ENCODE data around the gene PPP1R7.
"Not testable (repeated sequence)": the region's sequence is repeated elsewhere in the genome, so short reads cannot be mapped to it uniquely, and the experiment has no call there.

The PPP1R7 gene

DNA sequence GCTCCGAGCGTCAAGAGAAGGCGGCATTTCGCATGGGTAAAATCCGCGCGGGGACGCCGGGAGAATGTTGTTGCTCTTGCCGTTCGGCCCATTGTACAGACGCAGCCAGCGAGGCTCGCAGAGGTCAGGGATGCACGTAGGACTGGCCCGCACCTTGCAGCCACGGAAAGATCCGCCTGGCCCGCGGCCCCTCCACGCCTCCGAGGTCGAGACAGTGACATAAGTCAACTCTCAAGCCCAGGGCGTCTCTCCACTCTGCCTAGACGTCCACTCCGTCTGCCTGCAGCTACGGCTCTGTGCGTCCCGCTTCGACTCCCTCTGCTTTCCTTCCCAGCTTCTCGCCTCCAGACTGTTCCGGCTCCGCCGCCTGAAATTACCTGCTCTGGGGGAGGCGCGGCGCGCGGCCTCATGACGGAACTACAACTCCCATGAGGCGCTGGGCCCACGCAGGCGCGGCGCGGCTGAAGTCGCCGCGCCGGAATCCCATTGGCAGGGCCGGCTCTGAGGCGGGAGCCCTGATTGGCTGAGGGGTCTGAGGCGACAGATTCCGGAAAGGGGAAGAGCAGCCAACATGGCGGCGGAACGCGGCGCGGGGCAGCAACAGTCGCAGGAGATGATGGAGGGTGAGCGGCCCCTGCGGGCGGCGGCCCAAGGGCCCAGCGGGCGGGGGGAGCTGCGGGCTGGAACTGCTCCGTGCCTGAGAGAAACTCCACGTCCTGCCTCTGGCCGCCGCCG lies at the start of gene PPP1R7:
PPP1R7 (plus strand) TSS at position 543 of the 735 bp plus-strand sequence; CDS start at position 572, 29 bp downstream.
- DNase-seq (ENCODE audit: low spot score) = peak; percentile 94

DNA sequence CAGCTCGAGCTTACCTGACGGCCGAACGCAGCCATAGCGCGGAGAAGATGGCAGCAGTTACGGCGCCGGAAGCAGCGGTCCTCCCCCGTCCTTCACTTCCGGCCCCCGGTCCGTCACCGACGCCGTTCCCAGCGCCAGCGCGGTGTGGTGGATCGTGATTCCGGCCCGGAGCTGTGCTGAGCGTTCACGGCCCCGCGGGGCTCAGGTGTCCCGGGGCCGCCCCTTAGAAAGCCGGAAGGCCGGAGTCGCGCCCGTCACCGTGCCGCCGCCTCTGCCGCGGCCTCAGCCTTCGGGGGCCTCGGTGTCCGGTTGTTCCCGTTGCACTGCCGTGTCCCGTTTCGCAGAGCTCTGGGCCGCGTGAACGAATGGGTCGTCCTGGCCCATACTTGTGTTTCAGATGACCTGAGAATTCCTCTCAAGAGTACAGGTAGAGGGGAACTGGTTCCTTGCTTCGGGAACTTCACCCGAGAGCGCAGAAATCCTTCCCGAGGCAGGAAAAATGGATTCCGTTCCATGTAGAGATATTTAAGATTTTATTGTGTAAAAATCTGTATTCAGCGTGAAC lies 47.9 kb upstream of the PPP1R7 start, which contains the start of gene MTERF4:
MTERF4 (minus strand) TSS at position 49 of the 565 bp plus-strand sequence; CDS start at position 35, 14 bp downstream.
- DNase-seq (ENCODE audit: low spot score) = peak; percentile 85

- no peak for DNase-seq (ENCODE audit: low spot score)
Observed at GRCh38 chr2:241103176-241103595, 47.1 kb upstream of the PPP1R7 start.

GRCh38 chr2:241104611-241105010 lies 45.7 kb upstream of the PPP1R7 start:
- DNase-seq (ENCODE audit: low spot score) = not testable (repeated sequence)

DNA sequence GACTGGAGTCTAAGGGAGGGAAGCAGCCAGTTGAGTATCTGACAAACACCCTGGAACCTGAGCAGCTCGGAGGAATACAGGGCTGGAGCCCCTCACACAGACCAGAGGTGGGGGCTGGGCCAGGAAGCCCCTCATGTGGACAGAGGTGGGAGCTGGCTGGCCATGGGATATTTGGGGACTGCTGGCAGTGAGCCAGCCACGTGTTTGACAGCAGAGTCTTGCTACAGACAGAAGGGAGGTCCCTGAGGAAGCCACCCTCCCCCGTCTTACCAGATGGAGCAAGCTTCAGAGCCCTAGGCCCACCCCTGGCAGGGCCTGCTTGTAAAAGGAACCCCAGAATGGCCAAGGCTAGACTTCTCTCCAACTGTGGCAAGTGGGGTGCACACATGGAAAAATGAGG lies 44.6 kb upstream of the PPP1R7 start:
- no peak for DNase-seq (ENCODE audit: low spot score)

DNA sequence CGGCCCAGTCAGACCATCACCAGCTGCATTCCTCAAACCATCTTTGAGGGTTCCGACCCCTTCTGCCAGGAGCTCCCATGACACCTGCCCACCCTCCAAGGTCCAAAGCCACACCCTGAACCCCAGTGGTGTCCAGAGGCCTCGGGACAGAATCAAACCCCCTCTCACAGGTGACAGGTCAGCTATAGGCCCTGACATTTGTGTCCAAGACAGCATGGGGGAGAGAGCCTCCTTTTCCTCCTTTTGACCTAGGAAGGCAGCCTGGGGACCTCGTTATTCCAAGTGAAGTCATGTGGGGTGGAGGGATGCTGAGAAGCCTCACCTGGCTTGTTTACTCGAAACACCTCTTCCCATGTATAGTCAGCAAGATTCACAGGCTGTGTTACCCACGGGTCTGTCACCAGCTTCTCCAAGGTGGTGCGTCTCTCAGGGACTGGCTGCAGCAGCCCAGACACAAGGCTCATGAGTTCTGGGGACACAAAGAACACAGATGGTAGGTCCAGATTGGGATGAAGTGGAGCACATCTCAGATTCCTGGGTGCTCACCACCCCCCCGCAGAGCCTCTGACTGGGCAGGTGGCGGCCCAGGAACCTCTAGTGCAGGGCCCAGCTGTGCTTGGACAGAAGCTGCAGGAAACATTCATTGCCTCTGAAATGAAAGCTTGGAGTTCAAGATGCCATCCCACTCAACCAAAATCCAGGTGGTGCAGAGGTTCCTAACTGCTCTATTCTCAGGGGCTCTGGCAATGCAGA lies 43.1 kb upstream of the PPP1R7 start:
- no peak for DNase-seq (ENCODE audit: low spot score)

DNA sequence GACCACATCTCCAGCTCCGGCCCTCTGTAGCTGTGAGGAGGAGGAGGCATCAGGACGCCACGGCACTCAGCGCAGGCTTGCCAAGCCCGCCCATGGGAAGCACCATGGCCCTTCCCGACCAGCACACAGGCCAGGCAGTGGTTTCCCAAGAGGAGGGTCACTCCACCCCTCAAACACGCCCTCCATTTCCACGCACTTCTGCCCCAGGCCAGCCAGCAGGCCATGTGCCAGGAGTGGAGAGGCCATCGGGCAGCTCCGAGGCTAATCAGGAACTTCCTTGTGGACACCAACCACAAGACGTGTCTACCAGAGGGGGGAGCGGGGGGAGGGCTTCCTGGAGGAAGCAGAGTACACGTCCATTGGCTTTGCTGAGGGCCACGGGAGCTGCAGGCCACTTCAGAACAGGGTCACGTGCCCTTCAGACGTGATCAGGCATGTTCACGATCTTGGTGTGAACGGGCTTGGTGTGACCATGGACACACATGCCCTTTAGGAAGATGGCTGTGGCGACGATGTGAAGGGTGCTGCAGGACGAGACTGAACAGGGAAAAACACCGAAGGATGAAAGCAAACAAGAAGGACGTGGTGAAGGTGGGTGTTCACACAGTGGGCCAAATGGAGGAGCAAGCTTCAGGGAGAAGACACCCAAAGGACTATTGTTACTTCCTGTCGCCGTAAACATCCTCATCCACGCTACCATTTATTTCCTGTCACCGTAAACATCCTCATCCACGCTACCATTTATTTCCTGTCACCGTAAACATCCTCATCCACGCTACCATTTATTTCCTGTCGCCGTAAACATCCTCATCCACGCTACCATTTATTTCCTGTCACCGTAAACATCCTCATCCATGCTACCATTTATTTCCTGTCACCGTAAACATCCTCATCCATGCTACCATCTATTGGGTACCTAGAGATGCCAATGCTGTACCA lies 41.7 kb upstream of the PPP1R7 start:
- no peak for DNase-seq (ENCODE audit: low spot score)

GRCh38 chr2:241109210-241110088 lies 40.8 kb upstream of the PPP1R7 start:
- DNase-seq (ENCODE audit: low spot score) = no peak

DNA sequence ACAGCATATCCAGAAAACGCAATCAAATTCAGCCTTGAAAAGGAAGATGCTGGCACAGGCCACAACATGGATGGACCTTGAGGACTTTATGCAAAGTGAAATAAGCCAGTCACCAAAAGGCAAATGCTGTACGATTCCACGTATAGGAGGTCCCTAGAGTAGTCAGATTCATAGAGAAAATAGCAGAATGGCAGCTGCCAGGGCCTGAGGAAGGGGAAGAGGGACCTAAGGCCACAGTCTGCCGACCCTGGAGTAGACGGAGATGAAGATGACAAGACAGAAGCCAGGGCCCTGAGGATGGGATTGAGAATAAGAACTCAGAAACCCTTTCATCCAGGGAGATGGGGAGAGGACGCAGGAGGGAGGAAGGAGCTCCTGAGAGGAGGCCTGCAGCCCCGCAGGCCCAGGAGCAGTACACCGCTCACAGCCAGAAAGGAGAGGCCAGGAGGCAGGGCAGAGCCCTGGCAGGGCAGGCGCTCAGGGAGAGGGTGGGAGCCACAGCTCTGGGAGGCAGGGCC lies 40.1 kb upstream of the PPP1R7 start:
- DNase-seq (ENCODE audit: low spot score) = no peak

DNA sequence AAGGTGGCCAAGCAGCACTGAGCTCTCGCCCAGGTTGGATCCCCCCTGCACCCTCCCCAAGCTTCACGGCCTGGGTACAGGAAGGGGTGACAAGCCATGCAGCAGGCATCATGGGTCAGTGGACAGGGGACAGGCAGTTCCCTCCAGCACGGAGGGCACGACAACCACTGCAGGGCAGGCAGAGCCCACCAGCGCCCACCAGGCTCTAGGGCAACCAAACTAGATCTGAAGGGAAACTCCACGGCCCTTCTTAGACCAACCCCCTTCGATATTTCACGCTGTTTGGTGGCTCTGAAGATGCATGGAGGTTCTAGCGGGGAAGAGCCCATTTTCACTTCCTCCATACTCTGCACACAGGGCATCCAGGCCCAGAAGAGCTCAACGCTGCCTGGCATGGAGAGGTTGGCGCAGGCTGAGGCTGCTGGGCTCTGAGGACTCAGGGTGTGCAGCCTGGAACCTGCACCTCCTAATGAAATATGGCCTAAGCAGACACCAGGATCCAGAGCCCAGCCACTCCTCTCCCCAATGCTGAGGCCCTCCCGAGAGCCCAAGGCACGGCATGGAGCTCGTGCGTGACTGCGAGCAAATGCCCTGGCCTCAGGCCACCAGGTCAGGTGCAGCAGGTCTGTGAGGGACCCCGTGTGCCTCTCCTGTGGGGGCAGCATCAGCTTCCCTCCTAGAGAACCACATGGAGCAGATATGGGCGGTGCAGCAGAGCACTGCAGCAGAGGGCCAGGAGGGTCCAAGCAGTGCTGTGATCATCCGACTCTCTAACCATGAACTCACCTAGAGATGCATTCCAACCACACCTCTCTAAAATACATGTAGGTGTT lies 39.4 kb upstream of the PPP1R7 start:
- DNase-seq (ENCODE audit: low spot score) = peak; percentile 9

GRCh38 chr2:241111440-241111805 lies 38.8 kb upstream of the PPP1R7 start:
- no peak for DNase-seq (ENCODE audit: low spot score)

- DNase-seq (ENCODE audit: low spot score) = no peak
Observed at GRCh38 chr2:241112046-241112445, 38.2 kb upstream of the PPP1R7 start.

DNA sequence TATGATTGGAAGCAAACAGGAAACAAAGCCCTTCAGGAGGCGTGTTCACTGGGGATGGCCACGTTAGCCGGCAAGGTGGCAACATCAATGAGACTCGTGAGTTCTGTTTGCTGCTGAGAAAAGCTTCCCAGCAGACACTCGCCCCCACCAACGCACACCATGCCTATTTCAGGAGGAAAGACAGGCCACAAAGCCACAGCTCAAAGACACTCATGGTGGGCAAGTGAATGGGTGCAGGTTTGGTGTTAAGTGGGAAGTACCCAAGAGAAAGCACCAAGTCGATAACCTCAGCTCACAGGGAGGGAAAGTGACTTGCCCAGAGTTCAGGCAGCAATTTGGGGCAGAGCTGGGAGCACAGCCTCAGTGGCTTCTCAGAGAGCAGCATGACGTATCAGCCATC lies 37.7 kb upstream of the PPP1R7 start:
- no peak for DNase-seq (ENCODE audit: low spot score)

DNA sequence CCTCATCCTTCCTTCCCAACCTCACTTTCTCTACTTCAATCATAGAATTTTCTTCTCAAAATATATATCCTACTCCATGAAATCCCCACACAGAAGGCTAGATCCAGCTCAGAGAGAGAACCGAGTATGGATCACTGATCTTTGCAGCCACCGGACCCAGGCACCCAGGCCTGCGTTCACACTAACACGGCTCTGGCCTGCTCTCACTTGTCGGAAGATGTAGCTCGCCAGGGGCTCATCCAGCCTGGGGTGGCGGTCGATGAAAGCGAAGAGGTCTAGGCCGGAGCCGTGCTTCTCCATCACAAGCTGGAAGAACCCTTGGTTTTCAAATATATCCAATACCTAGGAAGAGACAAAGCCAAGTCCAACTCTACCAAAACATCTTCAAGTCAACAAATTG lies 35.4 kb upstream of the PPP1R7 start:
- no peak for DNase-seq (ENCODE audit: low spot score)

DNA sequence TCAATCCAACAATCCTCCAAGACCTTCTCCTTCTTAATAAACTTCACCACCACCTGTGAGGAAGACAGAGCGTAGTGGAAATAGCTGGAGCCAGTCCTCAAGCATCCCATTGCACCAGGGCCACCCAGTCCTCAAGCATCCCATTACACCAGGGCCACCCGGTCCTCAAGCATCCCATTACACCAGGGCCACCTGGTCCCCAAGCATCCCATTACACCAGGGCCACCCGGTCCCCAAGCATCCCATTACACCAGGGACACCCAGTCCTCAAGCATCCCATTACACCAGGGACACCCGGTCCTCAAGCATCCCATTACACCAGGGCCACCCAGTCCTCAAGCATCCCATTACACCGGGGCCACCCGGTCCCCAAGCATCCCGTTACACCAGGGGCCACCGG lies 34.9 kb upstream of the PPP1R7 start:
- DNase-seq (ENCODE audit: low spot score) = no peak

DNA sequence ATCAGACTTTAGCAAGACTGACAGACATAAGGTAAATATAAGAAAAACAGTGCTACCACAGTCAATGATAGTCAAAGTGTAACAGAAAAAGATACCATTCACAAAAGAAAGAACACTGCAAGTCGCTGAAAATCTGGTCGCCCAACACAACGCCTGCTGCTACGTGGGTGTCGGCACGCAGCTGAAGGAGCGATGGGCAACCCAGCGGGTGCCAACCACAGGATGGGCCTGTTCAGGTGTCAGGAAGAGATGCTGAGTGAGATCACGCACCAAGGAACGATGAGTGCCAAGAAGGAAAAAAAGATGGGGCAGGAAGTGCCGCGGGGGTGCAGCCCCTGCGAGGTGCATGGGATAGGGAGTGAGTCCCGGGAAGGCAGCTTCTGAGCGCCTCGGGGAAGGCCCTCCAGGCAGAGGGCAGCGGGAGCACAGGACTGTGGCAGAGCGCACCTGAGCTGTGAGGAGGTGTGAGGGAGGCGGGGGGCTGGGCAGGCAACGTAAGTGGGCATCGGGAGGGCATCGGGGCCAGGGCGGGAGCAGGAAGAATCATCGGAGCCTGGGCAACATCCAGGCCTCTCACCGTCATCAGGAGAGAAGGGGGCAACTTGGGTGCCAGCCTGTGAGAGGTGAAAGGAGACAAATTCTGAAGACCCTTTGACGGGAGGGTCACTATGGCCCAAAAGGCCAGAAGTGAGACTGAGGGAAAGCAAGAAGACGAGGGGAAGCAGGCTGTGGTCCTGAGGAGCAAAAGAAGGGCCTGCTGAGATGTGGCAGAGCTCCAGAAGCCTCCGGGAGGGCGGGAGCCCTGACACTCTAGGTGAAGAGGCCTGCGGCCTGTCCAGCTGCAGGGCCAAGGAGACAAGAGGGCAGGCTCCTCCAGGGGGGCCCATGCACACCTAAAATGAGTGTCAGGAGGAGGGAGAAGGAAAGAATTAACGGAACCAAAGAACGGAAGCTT lies 33.4 kb upstream of the PPP1R7 start:
- DNase-seq (ENCODE audit: low spot score) = no peak

DNA sequence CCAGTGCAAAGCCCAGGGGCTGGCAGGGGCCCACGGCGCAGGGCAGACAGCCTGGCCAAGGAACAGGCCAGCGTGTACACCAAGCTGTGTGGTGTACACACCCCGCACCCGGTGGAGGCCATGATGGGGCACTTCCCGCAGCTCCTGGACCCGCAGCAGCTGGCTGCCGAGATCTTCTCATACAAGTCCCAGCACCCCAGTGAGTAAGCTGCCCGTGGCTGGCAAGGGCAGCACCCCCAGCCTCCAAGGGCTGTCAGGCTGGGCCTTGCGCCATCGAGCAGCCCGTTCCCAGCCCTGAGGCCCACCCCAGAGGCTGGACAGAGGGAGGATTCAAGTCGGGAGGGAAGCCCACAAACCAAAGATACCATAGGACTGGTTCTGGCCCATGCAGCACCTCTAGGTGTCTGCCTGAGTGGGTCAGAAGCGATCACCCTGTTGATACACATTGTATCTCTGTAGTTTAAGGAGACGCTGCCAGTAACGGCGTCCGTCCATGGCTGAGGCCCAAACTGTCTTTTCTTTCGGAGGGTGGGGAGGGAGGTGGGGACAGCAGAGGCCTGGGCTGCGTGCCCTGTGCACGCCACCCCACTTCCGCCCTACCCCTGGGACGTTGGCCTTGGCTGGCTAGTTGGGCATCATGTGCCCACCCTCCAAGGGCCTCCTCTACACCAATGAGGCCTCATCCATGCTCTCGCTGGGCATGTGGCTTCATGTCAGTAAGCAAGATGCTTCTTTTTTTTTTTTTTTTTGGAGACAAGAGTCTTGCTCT lies 31.3 kb upstream of the PPP1R7 start:
- no peak for DNase-seq (ENCODE audit: low spot score)

DNA sequence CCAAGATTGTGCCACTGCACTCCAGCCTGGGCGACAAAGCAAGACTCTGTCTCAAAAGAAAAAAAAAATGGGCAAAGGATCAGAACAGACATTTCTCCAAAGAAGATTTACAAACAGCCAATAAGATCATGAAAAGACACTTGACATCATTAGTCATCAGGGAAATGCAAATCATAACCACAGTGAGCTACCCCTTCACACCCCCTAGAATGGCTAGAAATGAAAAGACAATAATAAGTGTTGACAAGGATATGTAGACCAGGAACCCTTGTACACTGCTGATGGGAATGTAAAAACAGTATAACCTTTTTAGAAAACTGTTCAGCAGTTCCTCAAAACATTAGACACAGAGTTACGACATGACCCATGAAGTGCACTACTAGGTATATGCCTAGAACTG lies 29.8 kb upstream of the PPP1R7 start:
- no peak for DNase-seq (ENCODE audit: low spot score)
